ENCODE measurements around the gene CCZ1. TPM values are rescaled to one million over a fixed set of nuclear protein-coding genes. Genes with fewer than 3 reads are reported as not detected.
"Not testable (repeated sequence)": the region's sequence is repeated elsewhere in the genome, so short reads cannot be mapped to it uniquely, and the experiment has no call there.

Gene CCZ1
- total RNA-seq, 2 donors from 2014 or later: 40.6 to 46.9 TPM

GRCh38 chr7:5931905-5932644 lies 33.5 kb downstream of the CCZ1 start:
- H3K36me3 ChIP-seq; H3K9me3 ChIP-seq; H3K4me1 ChIP-seq (replicated peaks); H3K27me3 ChIP-seq (replicated peaks; ENCODE audit: insufficient read depth); H3K4me3 ChIP-seq; DNase-seq (ENCODE audit: low spot score); H3K27ac ChIP-seq; intact Hi-C loops (cut with DNase I): not testable (repeated sequence)
- WGBS: 53% methylated on average over 6 of the region's 13 CpGs

- no CpG with 5 or more reads among the region's 17 CpGs for WGBS
- not testable (repeated sequence) for DNase-seq (ENCODE audit: low spot score)
Observed at GRCh38 chr7:5934945-5935450, 36.5 kb downstream of the CCZ1 start.

GRCh38 chr7:5963205-5963604 lies 64.7 kb downstream of the CCZ1 start:
- no CpG with 5 or more reads among the region's 13 CpGs for WGBS
- H3K27me3 ChIP-seq (replicated peaks; ENCODE audit: insufficient read depth); H3K4me3 ChIP-seq; intact Hi-C loops (cut with DNase I); H3K9me3 ChIP-seq; H3K36me3 ChIP-seq; H3K4me1 ChIP-seq (replicated peaks); H3K27ac ChIP-seq; DNase-seq (ENCODE audit: low spot score): not testable (repeated sequence)

More at GRCh38 chr7:5934945-5935450, 36.5 kb downstream of the CCZ1 start:
- H3K9me3 ChIP-seq; intact Hi-C loops (cut with DNase I); H3K27ac ChIP-seq; H3K4me1 ChIP-seq (replicated peaks); H3K27me3 ChIP-seq (replicated peaks; ENCODE audit: insufficient read depth); H3K36me3 ChIP-seq; H3K4me3 ChIP-seq: not testable (repeated sequence)

- H3K27ac ChIP-seq; intact Hi-C loops (cut with DNase I); H3K4me1 ChIP-seq (replicated peaks); H3K36me3 ChIP-seq; DNase-seq (ENCODE audit: low spot score); H3K27me3 ChIP-seq (replicated peaks; ENCODE audit: insufficient read depth); H3K4me3 ChIP-seq; H3K9me3 ChIP-seq: not testable (repeated sequence)
- 93% methylated on average over 4 of the region's 7 CpGs for WGBS
Observed at GRCh38 chr7:5963810-5964209, 65.3 kb downstream of the CCZ1 start.

- H3K36me3 ChIP-seq; H3K9me3 ChIP-seq; intact Hi-C loops (cut with DNase I); H3K4me1 ChIP-seq (replicated peaks); H3K4me3 ChIP-seq; H3K27ac ChIP-seq; H3K27me3 ChIP-seq (replicated peaks; ENCODE audit: insufficient read depth); DNase-seq (ENCODE audit: low spot score): not testable (repeated sequence)
- no CpG with 5 or more reads among the region's 43 CpGs for WGBS
Observed at GRCh38 chr7:5970347-5970911, 71.9 kb downstream of the CCZ1 start, which contains the start of gene RSPH10B. Gene RSPH10B (minus strand): TSS chr7:5970689. CDS start chr7:5967116, 3,573 bp downstream.

GRCh38 chr7:5973580-5973979 lies 75.0 kb downstream of the CCZ1 start:
- H3K4me3 ChIP-seq; H3K27me3 ChIP-seq (replicated peaks; ENCODE audit: insufficient read depth); H3K9me3 ChIP-seq; H3K27ac ChIP-seq; intact Hi-C loops (cut with DNase I); DNase-seq (ENCODE audit: low spot score); H3K4me1 ChIP-seq (replicated peaks); H3K36me3 ChIP-seq: not testable (repeated sequence)
- WGBS: no CpG with 5 or more reads among the region's 8 CpGs

Small RNA genes within 50 kb of the gene (small RNA-seq; reads per million reads assigned to genes)
- gene RN7SL556P: 0 reads per million in 2 donors

Other genes with a start within 250 kb of the CCZ1 start
- gene RNF216, start 117.1 kb upstream of the CCZ1 start, total RNA-seq: 10 to 100 TPM; 29.9 to 57.9 TPM
- gene OCM, start 17.9 kb upstream of the CCZ1 start, total RNA-seq: not detected
- under 1 TPM in 1 of 2 donors, not detected in 1; 0.34 TPM for gene RSPH10B, start 72.0 kb downstream of the CCZ1 start, total RNA-seq
- gene PMS2, start 110.3 kb downstream of the CCZ1 start, total RNA-seq: 10 to 100 TPM in 1 of 2 donors, 1 to 10 TPM in 1; 9.3 to 12.6 TPM
- 10 to 100 TPM; 34.4 to 35.4 TPM for gene AIMP2, start 110.5 kb downstream of the CCZ1 start, total RNA-seq
- under 1 TPM in 1 of 2 donors, not detected in 1; 0.74 TPM for gene ANKRD61, start 132.6 kb downstream of the CCZ1 start, total RNA-seq
- gene EIF2AK1, start 160.4 kb downstream of the CCZ1 start, total RNA-seq: 100 to 1,000 TPM; 300 to 413 TPM
- gene USP42, start 206.2 kb downstream of the CCZ1 start, total RNA-seq: 10 to 100 TPM in 1 of 2 donors, 1 to 10 TPM in 1; 9.0 to 18.8 TPM